ENCODE results near the gene RNF167. TPM values are rescaled to one million over a fixed set of nuclear protein-coding genes. Genes with fewer than 3 reads are reported as not detected.

The RNF167 gene
- total and polyA plus RNA-seq, 2 of the 13 experiments (the other 11 are each of a cell fraction or from before 2014, with no cell fraction given), result 44.1 to 45.4 TPM

GRCh38 chr17:4939796-4940554 lies at the start of gene RNF167, which contains the start of gene SLC25A11 (continued):
- TF ChIP-seq ARID5B (CRISPR knock-in tag; IDR thresholded peaks at IDR 0.05) (no peak; the same call in 1 of the 2 replicates), ZNF567 (CRISPR knock-in tag; IDR thresholded peaks at IDR 0.05; ENCODE audit: borderline replicate concordance) (no peak), ZFX (CRISPR knock-in tag; IDR thresholded peaks at IDR 0.05; ENCODE audit: low read depth) (peak; percentile 90), CCDC6 (CRISPR knock-in tag; IDR thresholded peaks at IDR 0.05) (0 out of 2 replicates have a peak, but pooled peaks have one; percentile 27), ATF4 (CRISPR knock-in tag; IDR thresholded peaks at IDR 0.05) (peak in 1 of 2 experiments; percentile 52; a peak in 1 of 4 replicates), BCLAF1 (IDR thresholded peaks at IDR 0.05) (no peak), ZNF503 (CRISPR knock-in tag; IDR thresholded peaks at IDR 0.05) (no peak), ETV6 (CRISPR knock-in tag; conservative IDR thresholded peaks at IDR 0.05) (no peak), TIGD3 (CRISPR knock-in tag; IDR thresholded peaks at IDR 0.05; ENCODE audit: borderline replicate concordance) (no peak), TBX3 (IDR thresholded peaks at IDR 0.05; ENCODE audit: borderline replicate concordance) (peak; percentile 65), ZNF20 (CRISPR knock-in tag; IDR thresholded peaks at IDR 0.05) (no peak), SP4 (CRISPR knock-in tag; IDR thresholded peaks at IDR 0.05) (peak; percentile 82), ZSCAN22 (CRISPR knock-in tag; IDR thresholded peaks at IDR 0.05) (no peak), FOXK1 (CRISPR knock-in tag; IDR thresholded peaks at IDR 0.05; ENCODE audit: borderline replicate concordance, low read depth) (peak; percentile 72; the same call in 1 of the 2 replicates), NFIC (IDR thresholded peaks at IDR 0.05; ENCODE audit: low read length) (peak; percentile 32; the same call in 1 of the 2 replicates), ZNF33B (CRISPR knock-in tag; IDR thresholded peaks at IDR 0.05) (no peak)

Measured in HepG2 (cell line).